Panc1 (cell line): ENCODE measurements around the gene GNAS. TPM values are rescaled to one million over a fixed set of nuclear protein-coding genes. Genes with fewer than 3 reads are reported as not detected.

Source experiments
- ATAC-seq: fragments of 200-7000 bp; cut with Tn5 transposase; 2 replicates; pipeline ENCODE4 v1.9.1; 2020; ENCODE audit warnings: mild to moderate bottlenecking, moderate library complexity
- BruUV-seq: library from RNA; stranded (reverse); fragments of 400-500 nt; replicated peaks from 2 replicates; lab custom pipeline; 2021; lab: Mats Ljungman, UMichigan
- CTCF ChIA-PET: fragments of 300-600 bp; sonication (Branson Sonifier 250); formaldehyde crosslinking; loops from one replicate; lab custom pipeline; 2022; ENCODE audit warnings: antibody characterized with exemption; lab: Charles Lee
- POLR2A ChIA-PET: fragments of 300-600 bp; sonication (Branson Sonifier 250); formaldehyde crosslinking; loops from one replicate; lab custom pipeline; 2022; ENCODE audit warnings: antibody characterized with exemption; lab: Charles Lee
- DNase-seq: peaks from one replicate; pipeline ENCODE4 v3.0.0-alpha.2; 2010; ENCODE audit warnings: low read depth, low spot score
- H3K27ac ChIP-seq: 2 replicates; pipeline ENCODE4 v1.5.1; 2011; ENCODE audit warnings: mild to moderate bottlenecking, low read length, inconsistent platforms
- H3K27me3 ChIP-seq: fragments of 200-500 bp; sonication (Bioruptor generic); 2 replicates; pipeline ENCODE4 v1.6.0; 2014; ENCODE audit warnings: low read length, inconsistent platforms; ENCODE audit not compliant: control insufficient read depth, insufficient read depth
- H3K36me3 ChIP-seq: fragments of 200-500 bp; sonication (Bioruptor generic); 2 replicates; pipeline ENCODE4 v1.5.1; 2014; ENCODE audit warnings: inconsistent platforms, mild to moderate bottlenecking, low read length, moderate library complexity; ENCODE audit not compliant: control insufficient read depth, insufficient read depth
- H3K4me1 ChIP-seq: 2 replicates; pipeline ENCODE4 v1.5.1; 2011; ENCODE audit warnings: inconsistent platforms, mild to moderate bottlenecking, low read length, moderate library complexity; ENCODE audit not compliant: control insufficient read depth, insufficient read depth
- H3K4me3 ChIP-seq, 2 experiments: 2 replicates each; pipeline ENCODE4 v1.5.1; 2011 to 2012; ENCODE audit warnings: low read depth in 2 of 2, low read length in 2 of 2, mild to moderate bottlenecking in 2 of 2, inconsistent platforms in 1 of 2, moderate library complexity in 1 of 2
- H3K9me3 ChIP-seq: fragments of 200-500 bp; sonication (Bioruptor generic); 2 replicates; pipeline ENCODE4 v1.5.1; 2014; ENCODE audit warnings: low read depth, mild to moderate bottlenecking, inconsistent platforms, low read length, moderate library complexity; ENCODE audit not compliant: control insufficient read depth, insufficient read depth
- CTCF ChIP-seq: fragments of 450-650 bp; IDR thresholded peaks from 2 replicates; pipeline ENCODE4 v1.5.1; 2017; ENCODE audit warnings: mild to moderate bottlenecking
- POLR2AphosphoS5 ChIP-seq: IDR thresholded peaks from 2 replicates; pipeline ENCODE4 v1.6.1; 2012; ENCODE audit warnings: mild to moderate bottlenecking, low read depth, low read length, moderate library complexity
- REST ChIP-seq, 2 experiments: IDR thresholded peaks; 2 replicates each; pipeline ENCODE4 v1.6.1; 2011 to 2012; ENCODE audit warnings: low read depth in 2 of 2, control low read depth in 1 of 2, low read length in 1 of 2, mild to moderate bottlenecking in 1 of 2, moderate library complexity in 1 of 2; ENCODE audit not compliant: insufficient read depth in 1 of 2
- SIN3A ChIP-seq: IDR thresholded peaks from 2 replicates; pipeline ENCODE4 v1.6.1; 2012; ENCODE audit warnings: low read depth, mild to moderate bottlenecking, low read length, moderate library complexity, borderline replicate concordance; ENCODE audit not compliant: insufficient read depth
- TCF7L2 ChIP-seq: IDR thresholded peaks from 2 replicates; pipeline ENCODE4 v1.6.1; 2011; ENCODE audit warnings: mild to moderate bottlenecking, low read depth, low read length, inconsistent platforms
- in situ Hi-C: cut with HindIII; loops from 2 replicates; pipeline ENCODE4 v1.10.0; 2016; ENCODE audit warnings: low sequenced_read_pairs, low pct_unique_long_range_greater_than_20kb
- intact Hi-C: fragments of 100-400 bp; cut with micrococcal nuclease; formaldehyde crosslinking; loops from one replicate; pipeline ENCODE4 v1.10.0; 2022; ENCODE audit not compliant: unreplicated experiment
- total RNA-seq: library from RNA; stranded (reverse); gene quantifications from one replicate; pipeline ENCODE4 v1.2.1, GENCODE V29; 2021; ENCODE audit not compliant: unreplicated experiment

Gene GNAS
- total RNA-seq, 1 experiment from 2014 or later: 756 TPM

GRCh38 chr20:58839991-58840747 is 12.3 kb upstream of the GNAS start:
- no peak for TF ChIP-seq TCF7L2
- no peak for TF ChIP-seq REST (IDR thresholded peaks at IDR 0.05; ENCODE audit: insufficient read depth in 1 of 2, low read depth in 2 of 2, low read length in 1 of 2)
- TF ChIP-seq SIN3A: no peak
- TF ChIP-seq POLR2AphosphoS5: no peak
- TF ChIP-seq CTCF: no peak
- intact Hi-C loops (loop anchor here (2.0 to 5.0 kb wide), 2 partner anchors 189 to 603 kb away; partner anchors contain the start of gene STX16), in situ Hi-C loops (no loop called here)
- Histone ChIP-seq H3K36me3 (no peaks in the 10 kb centered on the region), H3K4me1 (peaks cover 18% of the 10 kb centered on the region), H3K4me3 (peak overlapping the region; percentile 36 to 55), H3K27ac (no peak overlapping the region), H3K27me3 (peaks cover 46% of the 10 kb centered on the region), H3K9me3 (no peaks in the 10 kb centered on the region)
- BruUV-seq: no TSS peak
- ChIA-PET CTCF (interaction anchor here (0.6 to 0.7 kb wide), 4 partner anchors 17 to 192 kb away, joined by 3 to 7 read pairs (median 5); no protein-coding TSS in a partner anchor), POLR2A (no interaction called here)
- DNase-seq: no peak
- peak; percentile 63 for ATAC-seq

- Histone ChIP-seq H3K4me1 (peaks cover 18% of the 10 kb centered on the region), H3K9me3 (no peaks in the 10 kb centered on the region), H3K36me3 (no peaks in the 10 kb centered on the region), H3K27ac (no peak overlapping the region), H3K4me3 (peak overlapping the region in 1 of 2 experiments; percentile 36; a peak in 1 of 4 replicates), H3K27me3 (peaks cover 50% of the 10 kb centered on the region)
- in situ Hi-C loops (no loop called here), intact Hi-C loops (loop anchor here (5.0 kb wide), 1 partner anchor 604 kb away; no protein-coding TSS in a partner anchor)
- DNase-seq: no peak
- ATAC-seq: no peak
- no TSS peak for BruUV-seq
- TF ChIP-seq CTCF (no peak), SIN3A (no peak)
- CTCF ChIA-PET: interaction anchor here (0.6 kb wide), 1 partner anchor 261 kb away, joined by 3 read pairs; no protein-coding TSS in a partner anchor
- POLR2A ChIA-PET: no interaction called here
Observed at GRCh38 chr20:58840816-58841538, 11.5 kb upstream of the GNAS start.
